ENCODE results near the gene KATNB1.
"Not testable (repeated sequence)": the region's sequence is repeated elsewhere in the genome, so short reads cannot be mapped to it uniquely, and the experiment has no call there.

KATNB1 gene

GRCh38 chr16:57726433-57726947, 9.1 kb upstream of the KATNB1 start:
- DNase-seq: no peak

GRCh38 chr16:57727610-57728009, 8.0 kb upstream of the KATNB1 start:
- DNase-seq: no peak

DNA sequence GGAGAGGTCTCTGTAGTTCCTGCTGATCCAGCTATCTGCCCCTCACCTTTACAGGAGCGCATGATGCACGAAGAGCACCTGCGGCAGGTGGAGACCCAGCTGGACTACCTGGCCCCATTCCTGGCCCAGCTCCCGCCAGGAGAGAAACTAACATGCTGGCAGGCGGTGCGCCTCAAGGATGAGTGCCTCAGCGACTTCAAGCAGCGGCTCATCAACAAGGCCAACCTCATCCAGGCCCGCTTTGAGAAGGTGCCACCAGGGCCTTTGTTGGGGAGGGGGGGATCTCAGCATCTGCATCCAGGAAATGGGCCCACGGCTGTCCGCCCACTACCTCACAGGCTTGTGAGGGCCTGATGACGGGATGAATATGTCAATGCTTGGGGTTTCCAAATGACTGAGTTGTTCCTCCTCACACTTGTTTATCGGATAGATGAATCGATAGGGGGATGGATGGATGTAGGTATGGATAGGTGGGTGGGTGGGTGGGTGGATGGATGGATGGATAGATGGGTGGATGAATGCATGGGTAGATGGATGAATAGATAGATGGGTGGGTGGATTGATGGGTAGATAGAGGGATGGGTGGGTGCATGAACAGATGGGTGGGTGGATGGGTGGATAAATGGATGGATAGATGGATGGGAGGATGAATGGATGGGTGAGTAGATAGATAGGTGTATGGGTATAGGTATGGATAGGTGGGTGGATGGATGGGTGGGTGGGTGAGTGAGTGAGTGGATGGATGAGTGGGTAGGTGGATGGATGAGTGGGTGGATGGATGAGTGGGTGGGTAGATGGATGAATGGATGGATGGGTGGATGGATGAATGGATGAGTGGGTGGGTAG, 7.0 kb upstream of the KATNB1 start:
- DNase-seq: peak; percentile 24

- DNase-seq: no peak
These were observed 6.4 kb upstream of the KATNB1 start for GRCh38 chr16:57729182-57729484.

DNA sequence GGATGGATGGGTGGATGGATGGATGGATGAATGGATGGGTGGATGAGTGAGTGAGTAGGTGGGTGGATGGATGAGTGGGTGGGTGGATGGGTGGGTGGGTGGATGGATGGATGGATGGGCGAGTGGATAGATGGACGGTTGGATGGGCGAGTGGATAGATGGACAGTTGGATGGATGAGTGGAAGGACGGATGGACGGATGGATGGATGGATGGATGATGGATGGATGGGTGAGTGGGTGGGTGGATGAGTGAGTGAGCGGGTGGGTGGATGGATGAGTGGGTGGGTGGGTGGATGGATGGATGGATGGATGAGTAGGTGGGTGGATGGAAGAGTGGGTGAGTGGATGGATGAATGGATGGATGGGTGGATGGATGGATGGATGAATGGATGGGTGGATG, 5.7 kb upstream of the KATNB1 start:
- DNase-seq: not testable (repeated sequence)

DNA sequence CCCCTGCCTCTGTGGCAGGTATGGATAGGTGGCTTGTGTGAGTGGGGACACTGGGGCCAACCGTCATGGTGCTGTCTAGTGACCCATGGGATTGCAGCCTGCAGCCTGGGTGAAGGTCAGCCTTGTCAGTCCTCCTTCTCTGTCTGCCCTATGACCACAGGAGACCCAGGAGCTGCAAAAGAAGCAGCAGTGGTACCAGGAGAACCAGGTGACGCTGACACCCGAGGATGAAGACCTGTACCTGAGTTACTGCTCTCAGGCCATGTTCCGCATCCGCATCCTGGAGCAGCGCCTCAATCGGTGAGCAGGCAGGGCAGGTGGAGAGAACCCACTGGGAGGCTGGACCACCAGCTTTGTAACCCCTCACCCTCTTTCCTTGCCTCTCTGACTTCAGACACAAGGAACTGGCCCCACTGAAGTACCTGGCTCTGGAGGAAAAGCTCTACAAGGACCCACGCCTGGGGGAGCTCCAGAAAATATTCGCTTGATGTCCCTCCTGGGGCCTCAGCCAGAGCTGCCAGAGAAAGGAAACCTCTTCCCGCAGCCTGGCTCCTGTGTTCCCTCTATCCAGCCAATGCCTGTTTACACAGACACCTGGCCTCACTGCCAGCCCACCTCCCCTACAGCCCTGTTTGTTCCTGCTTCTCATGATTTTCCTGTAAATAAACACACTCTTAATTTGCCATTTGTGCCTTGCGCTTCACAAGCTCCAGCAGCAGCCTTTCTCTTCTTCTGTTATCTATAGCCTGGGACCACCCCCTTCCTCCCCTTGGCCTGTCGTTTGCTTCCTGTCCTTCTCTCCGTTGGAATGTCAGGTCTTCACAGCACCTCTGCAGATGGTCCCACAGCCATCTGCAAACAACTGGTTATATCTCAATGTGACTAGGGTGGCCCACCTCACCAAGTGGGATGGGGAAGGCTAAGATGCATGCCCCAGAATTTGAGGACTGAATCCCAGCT, 4.5 kb upstream of the KATNB1 start:
- no peak for DNase-seq

DNA sequence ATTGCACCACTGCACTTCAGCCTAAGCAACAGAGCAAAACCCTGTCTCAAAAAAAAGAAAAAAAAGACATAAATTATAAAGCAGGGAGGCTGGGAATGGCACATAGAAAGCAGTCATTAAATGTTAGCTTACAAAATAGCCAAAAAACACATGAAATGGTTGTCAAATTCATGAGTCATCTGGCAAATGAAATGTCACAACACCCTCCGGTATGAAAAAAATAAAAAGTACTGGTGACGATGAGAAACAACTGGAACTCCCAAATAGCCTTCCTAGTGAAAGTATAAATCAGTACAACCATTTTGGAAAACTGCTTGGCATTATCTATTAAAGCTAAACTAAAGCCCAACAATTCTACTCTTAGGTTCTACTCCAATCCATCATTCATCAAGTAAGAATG, 3.5 kb upstream of the KATNB1 start:
- DNase-seq: no peak

- DNase-seq: no peak
These were observed 2.9 kb upstream of the KATNB1 start for GRCh38 chr16:57732714-57733113.

GRCh38 chr16:57734308-57734924, 1.2 kb upstream of the KATNB1 start:
- DNase-seq: no peak

DNA sequence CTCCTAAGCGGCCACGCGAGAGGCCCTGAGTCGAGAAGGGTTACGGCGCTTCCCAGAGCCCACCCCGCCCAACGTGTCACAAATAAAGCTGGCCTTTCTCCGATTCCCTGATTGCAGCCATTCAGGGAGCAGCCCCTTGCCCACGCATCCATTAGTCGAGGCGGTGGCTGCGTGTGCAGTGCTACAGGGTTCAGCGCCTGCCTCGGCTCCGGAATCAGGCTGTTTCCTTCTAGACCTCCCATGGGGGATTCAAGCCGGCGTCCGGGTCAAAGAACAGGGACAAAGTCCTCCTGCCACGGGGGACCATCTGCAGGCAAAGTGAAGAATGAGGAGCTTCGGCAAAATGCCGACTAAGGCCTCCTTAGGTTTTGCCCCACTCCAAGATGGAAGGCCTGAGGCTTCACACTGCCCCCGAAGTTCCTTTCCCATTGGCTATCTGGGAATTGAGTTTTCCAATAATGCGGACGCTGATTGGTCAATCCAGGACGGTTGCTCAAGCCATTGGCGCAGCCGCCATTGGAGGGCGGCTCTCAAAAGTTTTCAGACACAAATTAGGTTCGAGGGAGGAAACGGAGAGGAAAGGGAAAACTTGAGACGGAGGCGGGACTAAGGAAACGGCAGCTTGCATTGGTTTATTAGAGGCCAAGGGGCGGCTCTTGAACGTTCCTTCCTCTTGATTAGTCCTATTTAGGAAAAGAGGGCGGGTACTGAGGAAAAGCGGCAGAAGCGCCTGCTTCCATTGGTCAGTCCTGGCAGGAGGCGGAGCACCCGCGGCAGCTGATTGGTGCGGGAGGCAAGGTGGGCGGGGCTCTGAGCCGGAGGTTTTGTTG, 430 bp upstream of the KATNB1 start:
- peak; percentile 98 for DNase-seq

GRCh38 chr16:57736419-57737351, 1.1 kb downstream of the KATNB1 start:
- DNase-seq: peak; percentile 39

GRCh38 chr16:57738844-57739243, 3.3 kb downstream of the KATNB1 start:
- DNase-seq: no peak

- no peak for DNase-seq
These were observed 4.3 kb downstream of the KATNB1 start for GRCh38 chr16:57739756-57740422.

DNA sequence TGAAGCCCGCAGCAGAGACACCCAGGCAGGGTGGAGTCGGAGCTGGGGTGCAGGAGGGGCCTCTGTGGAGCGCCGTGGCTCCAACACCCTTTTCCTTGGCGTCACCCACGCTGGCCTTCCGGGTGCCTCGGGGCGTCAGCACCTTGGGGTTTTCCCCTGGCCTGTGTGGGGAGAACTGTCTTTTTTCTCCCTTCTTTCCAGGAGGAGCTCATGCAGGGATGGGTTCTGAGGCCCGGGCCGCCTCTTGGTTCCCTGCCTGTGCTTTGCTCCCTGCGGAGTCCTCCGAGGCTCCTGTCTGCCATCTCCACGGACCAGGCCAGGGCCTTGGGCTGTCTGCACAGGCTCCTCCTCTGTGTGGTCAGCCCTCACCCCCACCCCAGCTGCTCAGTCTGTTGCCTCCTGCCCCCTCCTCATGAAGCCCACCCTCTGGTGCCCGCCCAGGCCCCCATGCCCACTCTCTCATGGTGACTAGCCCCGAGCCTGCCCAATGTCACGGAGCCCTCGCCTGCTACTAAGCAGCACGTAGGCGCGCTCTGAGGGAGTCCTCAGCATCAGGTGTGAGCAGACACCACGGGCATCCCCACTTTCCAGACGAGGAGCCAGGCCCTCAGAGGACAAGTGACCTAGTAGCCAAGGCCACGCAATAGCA, 5.0 kb downstream of the KATNB1 start:
- no peak for DNase-seq

DNA sequence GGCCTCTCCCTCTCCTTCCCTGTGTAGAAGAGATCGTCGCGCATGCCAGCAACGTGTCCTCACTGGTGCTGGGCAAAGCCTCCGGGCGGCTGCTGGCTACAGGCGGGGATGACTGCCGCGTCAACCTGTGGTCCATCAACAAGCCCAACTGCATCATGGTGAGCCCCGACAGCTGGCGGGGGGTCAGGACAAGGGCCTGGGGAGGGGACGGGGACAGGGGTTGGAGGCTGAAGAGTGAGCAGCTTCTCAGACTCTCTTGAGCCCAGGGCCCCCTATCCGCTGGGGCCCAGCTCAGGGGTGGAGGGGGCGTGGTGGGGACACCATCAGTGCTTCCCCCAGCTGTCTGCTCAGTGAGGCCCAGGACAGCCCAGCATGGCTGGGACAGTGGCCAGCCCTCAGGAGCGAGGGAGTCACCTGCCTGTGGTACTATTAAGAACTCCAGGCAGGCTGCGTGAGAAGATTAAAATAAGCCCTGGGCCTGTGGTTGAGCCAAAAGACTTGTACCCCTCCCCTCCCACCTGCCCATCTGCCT, 6.2 kb downstream of the KATNB1 start:
- no peak for DNase-seq

DNA sequence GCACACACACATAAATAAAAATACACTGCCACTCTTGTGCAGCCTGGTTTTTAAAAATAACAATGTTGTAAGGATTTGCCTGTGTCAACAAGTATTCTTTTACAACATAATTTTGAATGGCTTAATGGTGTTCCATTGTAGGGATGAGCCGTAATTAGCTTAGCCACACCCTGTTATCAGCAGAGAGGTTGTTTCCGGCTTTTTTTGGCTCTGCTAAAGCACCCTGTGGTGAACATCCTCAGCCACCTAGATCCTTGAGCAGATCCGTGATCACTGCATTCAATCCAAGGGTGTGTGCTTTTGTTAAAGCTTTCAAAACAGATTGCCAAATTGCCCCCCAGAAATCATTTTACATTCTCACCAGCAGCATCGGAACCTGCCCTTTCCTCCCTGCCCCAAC, 7.0 kb downstream of the KATNB1 start:
- no peak for DNase-seq

GRCh38 chr16:57743458-57743857, 7.9 kb downstream of the KATNB1 start:
- no peak for DNase-seq

- DNase-seq: no peak
These were observed 8.5 kb downstream of the KATNB1 start for GRCh38 chr16:57743886-57744641.

DNA sequence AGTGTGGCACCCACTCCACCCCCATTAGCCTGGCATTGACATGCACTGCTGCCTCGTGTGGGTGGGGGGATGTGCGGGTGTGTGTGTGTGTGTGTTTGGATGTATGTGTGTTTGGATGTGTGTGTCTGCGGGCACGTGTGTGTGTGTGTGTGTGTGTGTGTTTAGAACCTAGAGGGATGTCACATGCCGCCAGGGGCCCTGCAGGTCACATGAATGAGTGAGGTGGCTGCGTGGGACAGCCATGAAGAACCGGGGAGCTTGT, 9.0 kb downstream of the KATNB1 start:
- DNase-seq: no peak
